Measurements from ENCODE around the gene TMEM127. TPM values are rescaled to one million over a fixed set of nuclear protein-coding genes. Genes with fewer than 3 reads are reported as not detected.
"Not testable (repeated sequence)": the region's sequence is repeated elsewhere in the genome, so short reads cannot be mapped to it uniquely, and the experiment has no call there.

Gene TMEM127
- total RNA-seq, 2 donors from 2014 or later, result 27.0 to 28.3 TPM

- H3K36me3 Mint-ChIP-seq (ENCODE audit: low read depth), result peaks cover 31% of the 10 kb centered on the region
- no peak overlapping the region for H3K4me3 Mint-ChIP-seq
- no peak overlapping the region for H3K4me3 ChIP-seq (ENCODE audit: low read length)
- DNase-seq, result no peak
- H3K4me1 ChIP-seq (ENCODE audit: control insufficient read depth, insufficient read depth, low read length), result no peaks in the 10 kb centered on the region
- no peak overlapping the region for H3K27ac ChIP-seq (ENCODE audit: low read depth, low read length)
- peaks cover 7% of the 10 kb centered on the region for H3K4me1 Mint-ChIP-seq
- H3K36me3 ChIP-seq (ENCODE audit: control insufficient read depth, insufficient read depth, low read length), result peaks cover 41% of the 10 kb centered on the region
- no peak overlapping the region for H3K27ac Mint-ChIP-seq
- H3K27me3 ChIP-seq (ENCODE audit: control insufficient read depth, insufficient read depth, low read length, poor library complexity, severe bottlenecking), result no peaks in the 10 kb centered on the region
- no peaks in the 10 kb centered on the region for H3K9me3 ChIP-seq (ENCODE audit: control insufficient read depth, low read length)
- WGBS, 2 experiments (ENCODE audit: insufficient coverage in 1 of 2, insufficient read length in 1 of 2), result 94 to 95% methylated on average over 7 of the region's 7 CpGs
- no peaks in the 10 kb centered on the region for H3K27me3 Mint-ChIP-seq (ENCODE audit: insufficient read depth)
- no peak for TF ChIP-seq CTCF (conservative IDR thresholded peaks at IDR 0.05)
- no peaks in the 10 kb centered on the region for H3K9me3 Mint-ChIP-seq
- no peak overlapping the region for H3K9ac ChIP-seq (ENCODE audit: extremely low read depth, low read length, poor library complexity, severe bottlenecking)
Measured at GRCh38 chr2:96258166-96259022, 7.4 kb downstream of the TMEM127 start.

GRCh38 chr2:96257744-96258143 is 8.1 kb downstream of the TMEM127 start:
- H3K27ac ChIP-seq (ENCODE audit: low read depth, low read length); H3K9me3 Mint-ChIP-seq; H3K27ac Mint-ChIP-seq; DNase-seq; H3K9ac ChIP-seq (ENCODE audit: extremely low read depth, low read length, poor library complexity, severe bottlenecking); H3K4me1 Mint-ChIP-seq; H3K4me1 ChIP-seq (ENCODE audit: control insufficient read depth, insufficient read depth, low read length); H3K4me3 ChIP-seq (ENCODE audit: low read length); H3K9me3 ChIP-seq (ENCODE audit: control insufficient read depth, low read length); H3K27me3 Mint-ChIP-seq (ENCODE audit: insufficient read depth); H3K4me3 Mint-ChIP-seq; H3K27me3 ChIP-seq (ENCODE audit: control insufficient read depth, insufficient read depth, low read length, poor library complexity, severe bottlenecking): not testable (repeated sequence)
- 92 to 100% methylated on average over 2 to 3 of the region's 3 CpGs for WGBS, 2 experiments (ENCODE audit: insufficient coverage in 1 of 2, insufficient read length in 1 of 2)
- peaks cover 37% of the 10 kb centered on the region for H3K36me3 Mint-ChIP-seq (ENCODE audit: low read depth)
- peaks cover 44% of the 10 kb centered on the region for H3K36me3 ChIP-seq (ENCODE audit: control insufficient read depth, insufficient read depth, low read length)

- Mint-ChIP-seq H3K36me3 (ENCODE audit: low read depth) (peaks cover 40% of the 10 kb centered on the region), H3K27me3 (ENCODE audit: insufficient read depth) (no peaks in the 10 kb centered on the region), H3K27ac (no peak overlapping the region), H3K9me3 (no peaks in the 10 kb centered on the region), H3K4me3 (no peak overlapping the region), H3K4me1 (peaks cover 7% of the 10 kb centered on the region)
- no peak for DNase-seq
- Histone ChIP-seq H3K9me3 (ENCODE audit: control insufficient read depth, low read length) (no peaks in the 10 kb centered on the region), H3K27me3 (ENCODE audit: control insufficient read depth, insufficient read depth, low read length, poor library complexity, severe bottlenecking) (no peaks in the 10 kb centered on the region), H3K36me3 (ENCODE audit: control insufficient read depth, insufficient read depth, low read length) (peaks cover 54% of the 10 kb centered on the region), H3K4me1 (ENCODE audit: control insufficient read depth, insufficient read depth, low read length) (no peaks in the 10 kb centered on the region), H3K9ac (ENCODE audit: extremely low read depth, low read length, poor library complexity, severe bottlenecking) (no peak overlapping the region), H3K27ac (ENCODE audit: low read depth, low read length) (no peak overlapping the region), H3K4me3 (ENCODE audit: low read length) (no peak overlapping the region)
- WGBS, 2 experiments (ENCODE audit: insufficient coverage in 1 of 2, insufficient read length in 1 of 2), result 96% methylated on average over 3 to 5 of the region's 6 CpGs
- no peak for TF ChIP-seq CTCF (conservative IDR thresholded peaks at IDR 0.05)
Measured at GRCh38 chr2:96256611-96257113, 9.1 kb downstream of the TMEM127 start.

Measured in endodermal cell (in vitro differentiated cells).